DND-41 (cell line): ENCODE measurements around the gene LRRC66.

ENCODE experiments used
- CTCF ChIP-seq: IDR thresholded peaks from 2 replicates; pipeline ENCODE4 v1.5.1; 2012; ENCODE audit warnings: borderline replicate concordance, low read length, moderate library complexity, mild to moderate bottlenecking; ENCODE audit not compliant: poor library complexity, severe bottlenecking; ENCODE audit errors: extremely low read depth
- EZH2 ChIP-seq: IDR thresholded peaks from 3 replicates; pipeline ENCODE4 v1.6.1; 2012; ENCODE audit warnings: borderline replicate concordance, low read depth, mild to moderate bottlenecking, moderate library complexity, low read length, inconsistent platforms; ENCODE audit not compliant: severe bottlenecking

DNA sequence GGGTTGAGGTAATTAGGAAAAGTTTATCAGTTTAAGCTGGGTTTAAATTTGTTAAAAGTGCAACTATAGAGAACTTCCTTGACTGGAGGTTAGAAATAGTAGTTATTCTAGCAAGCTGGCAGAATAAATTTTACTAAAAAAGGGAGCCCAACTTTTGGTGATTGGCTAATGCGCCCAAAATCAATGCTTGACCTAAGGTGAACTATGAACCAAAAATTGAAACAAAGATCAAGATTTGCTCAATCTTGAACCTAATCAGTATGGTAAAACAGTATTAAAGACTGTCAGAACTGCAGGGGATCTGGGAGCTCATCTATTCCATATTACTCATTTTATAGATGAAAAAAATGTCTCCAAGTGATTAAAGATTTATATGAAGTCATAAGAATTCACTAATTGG, 24.9 kb upstream of the LRRC66 start:
- TF ChIP-seq CTCF (no peak), EZH2 (no peak)
